HG03064 (cell line): ENCODE results near the gene NPTX1.

Source experiments
- ATAC-seq: cut with Tn5 transposase; IDR thresholded peaks from one replicate; pipeline ENCODE4 v1.9.1; 2021; ENCODE audit warnings: low read depth; ENCODE audit not compliant: unreplicated experiment

The NPTX1 gene

GRCh38 chr17:80481284-80482057 is 5.1 kb upstream of the NPTX1 start:
- ATAC-seq: no peak

- no peak for ATAC-seq
Measured at GRCh38 chr17:80480248-80480647, 3.8 kb upstream of the NPTX1 start.

GRCh38 chr17:80479246-80479566 is 2.8 kb upstream of the NPTX1 start:
- ATAC-seq: no peak

GRCh38 chr17:80478487-80479245 is 2.3 kb upstream of the NPTX1 start:
- ATAC-seq: no peak

GRCh38 chr17:80477647-80478478 is 1.5 kb upstream of the NPTX1 start:
- no peak for ATAC-seq

- no peak for ATAC-seq
Measured at GRCh38 chr17:80476877-80477646, 655 bp upstream of the NPTX1 start.

GRCh38 chr17:80474961-80475909 is 1.2 kb downstream of the NPTX1 start:
- ATAC-seq: no peak

- no peak for ATAC-seq
Measured at GRCh38 chr17:80474231-80474960, 2.0 kb downstream of the NPTX1 start.

GRCh38 chr17:80473701-80474100 is 2.7 kb downstream of the NPTX1 start:
- ATAC-seq: no peak

GRCh38 chr17:80472996-80473395 is 3.4 kb downstream of the NPTX1 start:
- ATAC-seq: no peak

GRCh38 chr17:80471922-80472321 is 4.5 kb downstream of the NPTX1 start:
- ATAC-seq: no peak

GRCh38 chr17:80470603-80471002 is 5.8 kb downstream of the NPTX1 start:
- no peak for ATAC-seq

- ATAC-seq: no peak
Measured at GRCh38 chr17:80469667-80470066, 6.7 kb downstream of the NPTX1 start.

- no peak for ATAC-seq
Measured at GRCh38 chr17:80468781-80469493, 7.5 kb downstream of the NPTX1 start.

- ATAC-seq: no peak
Measured at GRCh38 chr17:80468242-80468641, 8.2 kb downstream of the NPTX1 start.

- ATAC-seq: no peak
Measured at GRCh38 chr17:80466188-80466705, 10.2 kb downstream of the NPTX1 start.

GRCh38 chr17:80465327-80465974 is 11.0 kb downstream of the NPTX1 start:
- ATAC-seq: no peak
